A172 (cell line): ENCODE results near the gene CCDC93. TPM values are rescaled to one million over a fixed set of nuclear protein-coding genes. Genes with fewer than 3 reads are reported as not detected.
A peak's percentile ranks its signal among the peaks of the same experiment; 100 is the strongest.

Experiments used
- DNase-seq: peaks from one replicate; pipeline ENCODE4 v3.0.0-alpha.2; 2015; ENCODE audit warnings: low spot score
- total RNA-seq: library from RNA; depleted of rRNA; stranded (reverse); fragments of >200 nt; shearing (Covaris generic); gene quantifications from 2 replicates; pipeline ENCODE4 v1.2.3, GENCODE V29; 2014

CCDC93 gene
- total RNA-seq, 1 experiment from 2014 or later: 15.0 TPM

DNA sequence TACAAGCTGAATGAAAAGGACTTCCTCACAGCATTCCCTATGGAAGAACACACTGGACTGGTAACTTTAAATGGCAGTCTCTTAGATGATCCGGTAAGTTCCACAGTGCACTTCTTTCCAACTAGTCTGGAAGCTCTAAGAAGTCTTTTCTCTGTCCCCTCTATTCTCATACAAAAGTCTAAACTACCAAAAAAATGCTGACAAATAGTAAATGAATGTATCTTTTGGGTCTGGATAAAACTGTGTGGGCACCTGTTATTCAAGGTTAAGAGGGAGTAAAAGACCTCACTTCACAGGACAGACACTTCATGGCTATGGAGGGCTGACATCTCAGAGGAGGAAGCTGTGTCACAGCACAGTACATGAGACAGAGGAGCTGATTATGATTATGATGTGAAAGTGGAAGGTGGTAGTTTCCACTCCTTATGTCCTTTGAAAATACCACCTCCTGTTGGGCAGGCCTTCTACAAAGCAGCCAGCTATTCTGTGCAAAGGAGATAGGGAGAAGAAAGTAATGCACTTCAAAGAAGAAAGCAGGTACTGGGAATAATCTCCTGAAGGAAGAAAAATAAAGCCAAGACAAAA, 23.9 kb downstream of the CCDC93 start:
- DNase-seq: no peak

DNA sequence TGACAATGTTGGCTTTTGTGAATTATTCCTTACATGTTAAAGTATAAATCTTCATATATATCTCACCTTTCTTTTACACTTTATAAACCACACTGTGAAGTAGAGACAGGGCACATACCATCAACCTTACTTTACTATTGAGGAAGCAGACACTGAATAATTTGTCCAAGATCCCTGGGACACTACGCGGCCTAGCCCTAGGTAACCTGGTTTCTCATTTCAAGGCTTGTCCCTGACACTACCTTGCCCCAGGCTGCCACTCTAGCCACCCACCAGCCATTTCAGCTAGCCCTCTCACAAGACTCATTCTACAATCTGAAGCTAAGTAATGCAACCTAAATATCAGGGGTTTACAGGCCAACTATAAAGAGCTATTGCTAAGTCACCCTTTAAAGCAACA, 26.7 kb downstream of the CCDC93 start:
- no peak for DNase-seq

DNA sequence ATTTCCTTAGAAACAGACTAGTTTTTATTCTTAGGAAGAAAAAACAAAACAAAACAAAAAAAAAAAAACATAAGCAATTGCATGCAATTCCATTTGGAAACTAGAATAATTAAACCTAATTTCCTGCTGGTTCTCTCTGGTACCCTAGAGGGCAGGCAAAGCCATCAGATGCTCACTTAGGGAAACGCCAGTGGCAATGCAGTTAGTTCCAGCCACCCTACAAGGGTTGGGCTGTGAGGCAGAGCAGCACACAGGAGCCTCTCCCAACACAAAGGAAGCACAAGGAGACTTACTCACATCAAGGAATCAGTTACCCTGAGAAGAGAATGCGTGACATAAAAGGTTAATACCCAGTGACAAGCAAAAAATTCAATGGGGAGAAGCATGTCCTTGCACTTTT, 28.8 kb downstream of the CCDC93 start:
- no peak for DNase-seq

DNA sequence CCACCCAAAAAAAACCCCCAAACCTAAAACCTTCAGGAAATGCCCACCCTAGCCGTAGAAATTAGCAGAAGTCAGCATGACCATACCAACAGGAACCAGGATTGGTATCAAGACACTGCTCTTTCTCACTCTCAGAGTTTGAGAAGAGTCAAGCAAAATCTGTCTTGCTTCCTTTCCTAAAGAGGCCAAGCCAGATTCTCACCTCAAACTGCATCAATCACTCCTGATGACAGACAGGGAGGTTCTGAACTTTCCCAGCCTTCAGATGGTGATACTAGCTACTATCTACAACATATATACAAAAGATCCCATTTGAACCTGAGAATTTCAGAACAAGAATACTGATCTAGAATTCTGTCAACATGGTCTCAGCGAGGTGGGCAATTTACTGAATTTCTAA, 29.7 kb downstream of the CCDC93 start:
- no peak for DNase-seq

DNA sequence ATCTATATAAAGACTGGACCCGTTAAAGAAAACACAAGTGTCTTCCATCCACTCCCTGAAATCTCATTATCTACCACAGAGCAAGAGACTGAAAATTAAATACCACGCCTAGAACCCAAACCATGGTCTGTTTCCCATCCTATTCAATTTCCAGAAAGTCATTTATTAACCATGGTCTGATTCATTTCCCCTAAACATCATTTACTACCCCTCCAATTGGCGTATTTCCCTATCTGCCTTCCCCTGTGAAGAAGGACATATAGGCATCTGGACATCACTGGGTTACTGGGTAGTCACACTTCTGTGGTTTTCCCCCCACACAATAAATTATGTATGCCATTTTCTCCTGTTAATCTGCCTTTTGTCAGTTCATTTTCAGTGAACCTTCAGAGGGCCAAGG, 30.8 kb downstream of the CCDC93 start:
- peak; percentile 37 for DNase-seq

DNA sequence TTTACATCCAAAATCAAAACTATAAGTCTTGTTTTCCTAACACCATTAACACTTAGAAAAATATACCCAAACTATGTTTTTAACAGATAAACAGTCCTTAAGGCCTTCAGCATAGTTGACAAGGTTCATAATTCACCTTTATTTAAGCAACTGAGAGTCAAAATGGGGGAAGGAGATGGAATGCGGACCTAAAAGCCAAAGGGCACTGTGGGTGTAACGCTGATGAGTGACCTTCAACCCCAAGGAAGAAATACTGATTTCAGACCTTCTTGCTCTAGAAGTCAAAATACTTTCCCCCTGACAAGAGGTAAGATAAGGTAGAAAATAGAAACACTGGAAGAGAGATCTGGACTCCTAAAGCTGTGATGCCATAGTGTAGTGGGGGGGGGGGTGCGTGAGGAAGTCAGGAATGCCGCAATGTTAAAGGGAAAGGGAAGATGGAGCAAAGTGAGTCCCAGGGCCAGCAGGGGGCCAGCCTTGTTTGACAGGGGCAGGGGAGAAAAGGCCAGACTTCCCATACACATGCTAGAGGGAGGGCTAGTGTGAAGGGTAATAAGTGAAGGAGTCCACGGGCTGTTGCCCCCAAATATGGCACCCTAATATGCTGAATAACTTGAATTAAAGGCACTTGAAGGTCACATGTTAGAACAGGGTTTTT, 31.4 kb downstream of the CCDC93 start:
- DNase-seq: no peak

DNA sequence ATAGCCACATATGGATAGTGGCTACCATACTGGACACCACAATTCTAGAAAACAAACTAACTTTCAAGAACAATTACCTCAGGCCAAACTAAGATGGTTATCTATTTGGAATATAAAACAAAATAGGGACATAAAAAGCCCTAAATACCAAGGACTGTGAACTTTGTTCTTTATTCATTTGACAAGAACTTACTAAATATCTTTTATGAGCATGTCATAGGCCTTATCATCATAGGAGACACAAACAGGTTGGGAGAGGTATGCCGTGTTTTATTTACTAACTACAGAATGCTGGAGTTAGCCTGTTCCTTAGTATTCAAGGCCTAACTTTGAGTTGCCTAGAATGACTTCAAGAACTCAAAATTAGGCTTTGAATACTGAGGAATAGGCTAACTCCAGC, 32.1 kb downstream of the CCDC93 start:
- DNase-seq: no peak

DNA sequence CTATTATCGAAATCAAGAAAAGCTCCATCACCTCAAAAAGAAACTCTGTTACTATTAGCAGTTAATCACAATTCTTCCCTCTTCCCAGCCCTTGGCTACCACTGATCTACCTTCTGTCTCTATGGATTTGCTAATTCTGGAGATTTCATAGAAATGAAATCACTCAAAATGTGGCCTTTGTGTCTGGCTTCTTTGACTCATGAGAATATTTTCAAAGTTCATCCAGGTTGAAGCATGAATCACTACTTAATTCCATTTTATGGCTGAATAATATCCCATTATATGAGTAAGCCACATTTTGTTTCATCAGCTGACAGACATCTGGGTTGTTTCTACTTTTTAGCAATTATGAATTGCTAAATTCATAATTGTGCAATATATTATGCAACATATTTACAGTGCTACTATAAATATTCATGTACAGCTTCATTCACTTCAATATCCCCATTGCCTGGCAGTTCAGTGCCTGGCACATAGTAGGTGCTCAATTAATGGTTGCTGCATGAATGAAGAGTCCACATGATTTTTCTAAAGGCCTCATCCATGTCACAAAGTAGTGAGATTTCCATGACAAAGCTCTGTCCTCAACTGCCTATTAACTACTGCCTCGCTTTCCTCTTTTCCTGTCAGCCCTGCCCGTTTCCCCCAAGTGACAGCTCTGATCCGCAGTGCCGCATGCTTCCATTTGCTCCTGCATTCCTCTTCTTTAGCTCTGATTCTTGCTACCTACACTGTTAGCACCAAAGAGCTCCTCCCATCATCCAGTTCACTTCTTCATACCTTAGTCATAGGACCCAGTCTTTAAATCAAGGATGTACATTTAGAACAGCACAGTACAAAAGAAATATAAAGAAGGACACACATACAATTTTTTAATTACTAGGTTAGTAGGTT, 32.8 kb downstream of the CCDC93 start:
- DNase-seq: peak; percentile 86

DNA sequence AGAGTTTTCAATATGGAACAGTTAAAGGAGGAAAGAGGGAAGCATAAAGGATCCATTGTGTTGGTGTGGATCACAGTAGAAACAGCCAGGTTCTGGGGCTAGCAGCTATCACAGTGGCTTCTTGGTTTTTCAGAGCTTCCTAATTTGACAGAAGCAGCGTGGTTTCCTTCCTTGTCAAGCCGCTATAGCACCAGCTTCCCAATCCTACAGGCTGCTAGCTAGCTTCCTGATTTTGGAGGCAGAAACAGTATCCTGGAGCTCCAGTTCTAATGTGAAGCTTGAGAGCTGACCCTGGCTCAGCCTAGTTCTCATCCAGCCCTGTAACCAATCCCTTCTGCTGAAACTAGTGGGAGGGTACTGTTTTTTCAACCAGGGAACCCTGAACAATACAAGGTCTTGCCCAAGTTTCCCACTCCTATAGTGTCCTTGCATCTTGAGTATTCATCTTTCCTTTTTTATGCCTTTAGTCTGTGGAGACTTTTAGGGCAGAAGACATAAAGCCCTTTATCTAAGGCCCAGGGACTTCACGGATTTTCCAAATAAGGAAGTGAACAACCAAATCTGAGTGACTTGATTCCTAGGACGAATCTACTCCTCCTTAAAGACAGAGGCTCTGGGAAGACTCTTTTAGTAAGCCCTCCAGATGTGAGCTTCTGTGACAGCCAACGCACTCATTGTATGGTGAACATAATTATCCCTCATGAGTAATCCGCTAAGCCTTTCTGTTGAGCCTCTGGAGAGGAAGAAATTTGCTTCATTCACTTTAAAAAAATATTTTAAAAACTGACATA, 33.8 kb downstream of the CCDC93 start:
- DNase-seq: peak; percentile 64

DNA sequence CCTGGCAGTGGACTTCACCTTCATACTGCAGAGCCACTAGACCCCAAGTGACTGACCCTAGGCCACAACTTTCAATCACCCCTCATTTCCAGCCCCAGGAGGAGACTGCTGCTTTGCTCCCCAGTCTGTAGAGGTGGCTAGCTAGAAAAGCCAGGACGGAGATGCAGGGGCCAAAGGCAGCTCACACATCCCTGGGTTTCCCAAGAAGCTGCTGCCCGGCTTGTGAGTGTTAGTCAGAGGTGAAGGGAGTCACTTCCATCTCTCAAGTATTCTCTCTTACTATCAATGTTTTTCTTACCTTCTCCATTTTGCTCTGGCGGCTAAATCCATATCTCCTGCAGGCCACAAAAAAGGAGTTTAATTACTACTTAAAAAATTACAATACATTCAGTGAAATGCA, 36.2 kb downstream of the CCDC93 start:
- no peak for DNase-seq

DNA sequence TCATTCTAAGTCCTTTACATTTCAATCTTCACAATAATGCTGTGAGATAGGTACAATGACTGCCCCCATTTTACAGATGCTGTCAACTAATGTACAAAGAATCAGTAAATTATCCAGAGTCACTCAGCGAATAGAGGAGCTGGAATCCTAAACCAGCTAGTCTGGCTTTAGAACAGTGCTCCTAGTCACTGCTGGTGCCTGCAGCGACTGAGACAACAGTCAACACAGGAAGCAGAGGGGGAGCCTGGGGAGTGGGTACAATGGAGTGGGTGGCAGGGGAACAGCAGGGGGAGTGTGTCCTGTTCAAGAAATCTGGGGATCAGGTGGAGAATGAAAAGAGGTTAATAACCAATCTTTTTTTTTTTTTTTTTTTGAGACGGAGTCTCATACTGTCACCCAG, 37.3 kb downstream of the CCDC93 start:
- no peak for DNase-seq

DNA sequence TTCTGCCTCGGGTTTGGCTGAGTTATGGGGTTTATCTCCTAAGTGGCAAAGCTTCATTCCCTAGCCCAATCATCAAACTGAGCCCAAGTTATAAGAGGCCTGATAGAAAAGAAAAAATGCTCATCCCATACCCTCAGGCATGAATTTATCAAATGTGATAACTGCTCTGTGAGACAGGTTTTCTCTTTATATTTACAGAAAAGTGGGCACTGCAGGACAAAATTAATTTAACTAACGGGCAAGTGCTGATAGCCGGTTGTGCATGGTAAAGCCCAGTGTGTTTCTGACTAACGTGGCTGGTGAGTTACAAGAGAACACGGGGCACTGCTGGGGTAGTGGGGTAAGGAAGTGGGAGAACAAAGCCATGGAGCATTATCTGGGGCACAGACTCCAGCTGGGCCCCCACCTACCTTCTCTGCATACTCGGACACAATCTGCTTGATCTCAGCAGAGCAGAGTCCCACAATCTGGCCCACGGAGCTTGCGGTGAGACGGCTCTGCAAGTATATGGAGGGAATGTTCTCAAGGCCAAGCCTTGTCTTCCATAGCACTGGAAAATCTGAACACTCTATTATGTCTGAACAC, 40.3 kb downstream of the CCDC93 start:
- DNase-seq: no peak

DNA sequence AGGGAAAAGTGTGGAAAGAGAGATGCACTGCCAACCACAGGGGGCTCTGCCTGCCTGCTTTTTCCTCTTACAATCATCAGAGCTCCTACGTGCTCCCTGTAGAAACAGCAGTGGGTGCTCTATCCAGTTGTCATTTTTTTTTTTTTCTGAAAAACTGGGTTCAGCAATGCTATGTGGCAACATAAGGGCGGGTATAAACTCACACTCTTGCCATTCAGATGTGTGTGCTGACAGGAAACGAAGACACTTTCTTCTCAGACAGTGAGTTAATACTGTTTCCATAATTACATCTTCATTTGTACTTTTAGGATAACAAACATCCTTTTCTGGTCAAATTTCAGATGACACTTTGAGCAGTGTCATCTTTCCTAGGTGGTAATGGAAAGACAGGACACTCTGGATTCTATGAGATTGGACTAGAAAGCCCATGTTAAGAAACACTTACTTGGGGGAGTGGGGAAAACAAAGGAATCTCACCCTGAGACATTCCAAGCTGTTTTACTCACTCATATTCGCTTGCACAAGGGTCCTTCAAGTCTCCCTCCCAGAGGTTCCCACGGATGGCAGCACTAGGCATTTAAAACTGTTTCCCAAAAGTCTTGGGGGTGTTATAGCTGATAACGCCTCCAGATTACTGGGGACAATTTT, 41.3 kb downstream of the CCDC93 start:
- no peak for DNase-seq

DNA sequence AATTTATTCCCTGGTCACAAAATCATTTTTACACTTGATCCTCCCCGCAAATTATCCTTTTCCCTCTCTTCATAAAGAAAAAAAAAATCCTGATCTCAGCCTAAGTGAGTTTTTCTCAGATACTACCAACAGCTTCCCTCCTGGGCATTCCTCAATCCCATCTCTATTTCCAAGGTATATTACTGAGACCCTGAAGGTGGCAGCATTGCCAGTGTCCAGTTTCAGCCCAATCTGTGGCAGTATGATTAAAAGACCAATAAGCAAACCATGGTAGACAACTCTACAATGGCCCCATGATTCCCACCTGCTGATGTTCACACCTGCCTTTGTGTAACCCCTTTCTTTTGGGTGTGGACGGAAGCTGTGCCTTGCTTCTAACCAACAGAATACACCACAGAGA, 45.1 kb downstream of the CCDC93 start:
- no peak for DNase-seq

DNA sequence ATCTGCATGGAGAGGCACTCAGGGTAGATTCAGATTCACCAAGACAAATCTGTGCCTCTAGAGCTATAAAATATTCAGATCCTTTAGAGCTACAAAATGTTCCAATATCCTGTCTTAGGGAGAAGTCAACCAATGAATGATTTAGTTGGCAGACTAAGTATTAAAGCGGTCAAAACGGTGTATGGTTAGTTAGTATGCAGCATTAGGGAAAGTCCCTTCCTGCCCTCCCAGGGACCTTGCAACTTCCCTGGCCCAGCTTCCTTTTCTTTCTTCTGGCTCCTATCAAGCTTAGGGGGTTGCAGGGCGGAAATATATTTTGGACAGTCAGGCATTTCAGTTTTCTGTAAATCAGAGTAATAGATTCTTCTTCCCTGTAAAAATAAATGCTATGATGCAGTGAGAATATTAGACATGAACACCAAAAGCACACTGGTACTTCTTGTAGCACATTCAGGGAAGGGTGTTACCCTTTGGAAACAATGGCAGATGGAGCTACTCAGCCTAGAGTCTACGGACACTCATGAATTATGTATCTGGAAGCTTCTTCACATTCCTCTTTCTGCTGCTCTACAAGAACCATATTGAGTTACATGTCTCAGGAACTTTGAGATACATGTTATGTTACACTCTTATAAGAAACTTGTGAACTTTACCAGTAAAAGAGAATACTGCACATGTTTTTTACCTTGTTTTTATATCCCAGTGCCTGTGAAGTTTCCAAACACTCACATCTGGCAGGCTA, 45.7 kb downstream of the CCDC93 start:
- no peak for DNase-seq

DNA sequence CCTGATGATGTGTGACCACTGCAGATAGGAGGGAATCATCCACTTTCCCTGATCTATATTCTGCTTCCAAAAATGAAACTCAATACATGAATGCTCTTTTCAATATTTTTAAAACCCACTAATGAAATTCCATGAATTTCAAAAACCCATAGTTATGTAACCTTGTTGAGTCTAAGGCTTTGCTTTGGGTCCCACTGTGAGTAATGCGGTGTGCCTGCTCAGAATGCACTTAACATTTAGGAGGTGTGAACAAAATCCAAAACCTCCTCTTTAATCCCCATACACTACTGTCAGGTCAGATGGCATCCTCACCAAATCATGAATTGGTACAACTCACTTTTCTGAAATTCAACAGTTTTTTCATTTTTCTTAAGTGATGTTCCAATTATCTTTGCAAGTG, 50.4 kb downstream of the CCDC93 start:
- DNase-seq: no peak

DNA sequence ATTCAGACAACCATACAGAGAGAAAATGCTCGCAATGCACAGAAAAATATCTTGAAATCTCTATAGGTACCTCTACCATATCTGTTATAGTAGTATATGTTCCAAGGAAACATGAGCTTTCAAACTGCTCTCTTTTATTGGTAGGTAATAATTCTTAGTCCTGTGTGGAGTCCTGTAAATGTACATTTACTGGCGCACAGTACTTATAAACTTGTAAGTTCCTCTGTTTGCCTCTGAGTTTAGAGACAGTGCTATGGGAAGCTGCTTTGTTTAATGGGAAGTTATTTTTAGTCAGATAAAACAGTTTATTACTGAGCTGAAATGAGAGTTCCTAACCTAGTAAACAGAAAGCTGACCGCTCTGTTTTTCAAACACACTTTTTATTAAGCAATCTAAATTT, 52.7 kb downstream of the CCDC93 start:
- DNase-seq: no peak

DNA sequence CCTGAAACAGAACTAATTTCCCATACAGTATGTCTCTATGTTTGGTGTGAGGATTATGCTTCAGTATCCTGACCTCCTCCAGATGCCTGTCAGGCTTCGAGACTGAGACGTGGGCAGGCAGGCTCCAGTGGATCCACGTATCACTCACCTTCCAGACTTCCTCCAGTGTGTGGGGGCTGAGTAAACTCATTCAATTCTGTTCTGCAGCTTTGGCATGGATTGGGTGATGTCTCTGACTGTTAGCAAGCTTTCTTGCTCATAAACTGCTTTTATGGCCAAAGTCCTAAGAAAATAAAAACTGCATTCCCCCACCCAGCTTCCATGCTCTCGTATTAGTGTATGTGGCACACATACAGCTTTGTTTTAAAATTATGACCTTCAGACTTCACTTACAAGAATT, 53.6 kb downstream of the CCDC93 start:
- DNase-seq: no peak

DNA sequence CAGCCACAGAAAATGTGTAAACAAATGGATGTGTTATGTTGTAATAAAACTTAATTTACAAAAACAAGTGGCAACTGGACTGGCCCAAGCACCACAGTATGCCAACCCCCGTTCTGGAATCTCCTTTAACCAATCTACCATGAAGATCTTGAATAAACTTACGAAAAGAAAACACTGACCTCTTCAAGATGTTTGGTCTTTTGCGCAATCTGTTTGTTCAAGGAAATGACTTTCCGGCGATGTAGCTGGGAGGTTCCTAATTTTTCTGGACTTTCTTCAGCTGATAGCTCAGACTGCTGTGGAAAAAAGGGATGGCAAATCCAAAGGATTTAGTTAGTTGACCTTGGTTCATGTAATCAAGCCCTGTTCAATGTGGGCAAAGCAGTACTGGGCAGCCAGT, 55.7 kb downstream of the CCDC93 start:
- DNase-seq: peak; percentile 37

DNA sequence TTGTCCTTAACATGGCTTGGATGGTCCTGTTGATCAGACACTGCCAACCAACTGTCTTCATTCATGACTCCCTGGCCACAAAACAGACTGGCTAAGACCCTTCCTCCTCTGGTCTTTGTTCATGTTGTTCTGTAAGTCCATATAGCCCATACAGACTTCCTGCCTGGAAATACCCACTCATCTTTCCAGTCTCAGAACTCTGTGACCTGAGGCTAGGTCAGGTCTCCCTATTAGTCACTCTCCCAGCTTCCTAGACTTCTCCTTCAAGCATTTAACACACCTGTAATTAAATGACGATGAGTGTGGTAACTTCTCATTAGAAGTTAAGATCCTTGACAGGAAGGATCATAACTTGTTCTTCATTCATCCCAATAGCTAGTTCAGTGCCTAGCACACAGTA, 56.3 kb downstream of the CCDC93 start:
- DNase-seq: no peak
